Naive thymus-derived CD4-positive, alpha-beta T cell (primary cell): ENCODE results near the gene WSCD2. TPM values are rescaled to one million over a fixed set of nuclear protein-coding genes. Genes with fewer than 3 reads are reported as not detected.

Experiments
- ATAC-seq: fragments of 150-1000 bp; cut with Tn5 transposase; 2 replicates; pipeline ENCODE4 v1.10.0; 2021; ENCODE audit warnings: mild to moderate bottlenecking, moderate library complexity
- CTCF ChIA-PET: fragments of 350-600 bp; sonication (Branson Sonifier 250); formaldehyde crosslinking; loops from one replicate; lab custom pipeline; 2021; ENCODE audit warnings: antibody characterized with exemption; lab: Charles Lee
- POLR2A ChIA-PET: fragments of 350-600 bp; sonication (Branson Sonifier 250); formaldehyde crosslinking; loops from one replicate; lab custom pipeline; 2021; ENCODE audit warnings: antibody characterized with exemption, inconsistent platforms; lab: Charles Lee
- DNase-seq, 9 donors: peaks; one replicate each; pipeline versions ENCODE4 v3.0.0 to v3.0.0-alpha.2; 2020 to 2022; ENCODE audit warnings: mixed read lengths in 1 of 9
- H3K27ac ChIP-seq: one replicate; pipeline ENCODE4 v1.7.0; 2013; ENCODE audit warnings: mild to moderate bottlenecking, low read depth, low read length, moderate library complexity
- H3K27me3 ChIP-seq, 2 donors: one replicate each; pipeline ENCODE4 v1.7.0; 2013; ENCODE audit warnings: low read length in 2 of 2, mild to moderate bottlenecking in 2 of 2, moderate library complexity in 2 of 2; ENCODE audit not compliant: control insufficient read depth in 2 of 2, insufficient read depth in 2 of 2
- H3K36me3 ChIP-seq, 3 experiments: 1 replicate in 2 of 3; 2 replicates in 1 of 3; pipeline ENCODE4 v1.7.0; 2013; ENCODE audit warnings: low read length in 3 of 3, mild to moderate bottlenecking in 3 of 3, moderate library complexity in 1 of 3; ENCODE audit not compliant: insufficient read depth in 3 of 3, control insufficient read depth in 2 of 3
- H3K4me1 ChIP-seq, 2 donors: one replicate each; pipeline ENCODE4 v1.7.0; 2013; ENCODE audit warnings: low read length in 2 of 2, mild to moderate bottlenecking in 2 of 2, moderate library complexity in 1 of 2; ENCODE audit not compliant: control insufficient read depth in 2 of 2, insufficient read depth in 2 of 2
- H3K4me3 ChIP-seq: 2 replicates; pipeline ENCODE4 v1.7.0; 2013; ENCODE audit warnings: mild to moderate bottlenecking, low read length
- H3K9me3 ChIP-seq, 3 experiments: 1 replicate in 2 of 3; 2 replicates in 1 of 3; pipeline ENCODE4 v1.7.0; 2013; ENCODE audit warnings: low read length in 3 of 3; ENCODE audit not compliant: control insufficient read depth in 2 of 3
- H3K27ac Mint-ChIP-seq, 9 donors: one replicate each; pipeline ENCODE4 v1.8.0; 2020 to 2022; ENCODE audit warnings: mixed read lengths in 9 of 9, mild to moderate bottlenecking in 8 of 9, moderate library complexity in 5 of 9, inconsistent platforms in 2 of 9
- H3K27me3 Mint-ChIP-seq, 5 donors: one replicate each; pipeline ENCODE4 v1.8.0; 2021 to 2022; ENCODE audit warnings: mixed read lengths in 5 of 5, mild to moderate bottlenecking in 1 of 5
- H3K36me3 Mint-ChIP-seq, 5 donors: one replicate each; pipeline ENCODE4 v1.8.0; 2020 to 2022; ENCODE audit warnings: mixed read lengths in 5 of 5, mild to moderate bottlenecking in 3 of 5, inconsistent platforms in 1 of 5
- H3K4me1 Mint-ChIP-seq, 7 donors: one replicate each; pipeline ENCODE4 v1.8.0; 2020 to 2022; ENCODE audit warnings: mixed read lengths in 7 of 7, mild to moderate bottlenecking in 3 of 7, inconsistent platforms in 1 of 7
- H3K4me3 Mint-ChIP-seq, 10 donors: one replicate each; pipeline ENCODE4 v1.8.0; 2020 to 2022; ENCODE audit warnings: mild to moderate bottlenecking in 10 of 10, mixed read lengths in 10 of 10, moderate library complexity in 6 of 10, inconsistent platforms in 2 of 10
- H3K9me3 Mint-ChIP-seq, 11 donors: one replicate each; pipeline ENCODE4 v1.8.0; 2020 to 2022; ENCODE audit warnings: mixed read lengths in 11 of 11, mild to moderate bottlenecking in 4 of 11, inconsistent platforms in 1 of 11, moderate library complexity in 1 of 11
- intact Hi-C, 2 donors: fragments of 100-400 bp; cut with micrococcal nuclease; formaldehyde crosslinking; loops; one replicate each; pipeline ENCODE4 v1.15.1; 2023
- polyA plus RNA-seq, 2 donors: library from polyadenylated mRNA; unstranded; fragments of 300-500 nt; fragmentation: Illumina TruSeq; gene quantifications; one replicate each; pipeline ENCODE4 v1.2.3, GENCODE V29; 2021
- total RNA-seq, 6 experiments: library from RNA in 5 of 6; stranded (reverse) in 5 of 6; gene quantifications; 1 replicate in 5 of 6; 2 replicates in 1 of 6; pipeline ENCODE4 v1.2.3 and lab custom pipeline; 2021 to 2026

WSCD2 gene
- total and polyA plus RNA-seq, 7 experiments from 2014 or later: not detected

- Mint-ChIP-seq H3K4me1 (no peaks in the 10 kb centered on the region), H3K27ac (no peak overlapping the region), H3K9me3 (peaks cover 0 to 5% (median 0%) of the 10 kb centered on the region in 11 donors), H3K27me3 (peaks cover 2 to 21% (median 13%) of the 10 kb centered on the region in 5 donors), H3K36me3 (peaks cover 0 to 4% (median 0%) of the 10 kb centered on the region in 5 donors), H3K4me3 (no peak overlapping the region)
- ChIA-PET POLR2A (no interaction called here), CTCF (no interaction called here)
- no peaks in the 10 kb centered on the region for H3K27me3 ChIP-seq
- H3K9me3 ChIP-seq: no peaks in the 10 kb centered on the region
- no peak overlapping the region for H3K27ac ChIP-seq
- intact Hi-C loops: no loop called here
- no peaks in the 10 kb centered on the region for H3K4me1 ChIP-seq
- no peak overlapping the region for H3K4me3 ChIP-seq
- H3K36me3 ChIP-seq: no peaks in the 10 kb centered on the region
- no peak for DNase-seq
- ATAC-seq: no peak
Measured at GRCh38 chr12:108174641-108175040, 45.6 kb downstream of the WSCD2 start.

GRCh38 chr12:108175310-108175709, 46.2 kb downstream of the WSCD2 start:
- Mint-ChIP-seq H3K27ac (no peak overlapping the region), H3K4me3 (no peak overlapping the region), H3K27me3 (peaks cover 2 to 21% (median 9%) of the 10 kb centered on the region in 5 donors), H3K36me3 (peaks cover 0 to 4% (median 0%) of the 10 kb centered on the region in 5 donors), H3K4me1 (no peaks in the 10 kb centered on the region), H3K9me3 (peaks cover 0 to 5% (median 0%) of the 10 kb centered on the region in 11 donors)
- Histone ChIP-seq H3K36me3 (no peaks in the 10 kb centered on the region), H3K4me1 (no peaks in the 10 kb centered on the region), H3K4me3 (no peak overlapping the region), H3K9me3 (no peaks in the 10 kb centered on the region), H3K27me3 (no peaks in the 10 kb centered on the region), H3K27ac (no peak overlapping the region)
- POLR2A ChIA-PET: no interaction called here
- CTCF ChIA-PET: no interaction called here
- DNase-seq: no peak
- intact Hi-C loops: no loop called here
- no peak for ATAC-seq

GRCh38 chr12:108176292-108176691, 47.2 kb downstream of the WSCD2 start:
- H3K9me3 ChIP-seq: no peaks in the 10 kb centered on the region
- Mint-ChIP-seq H3K36me3 (peaks cover 0 to 4% (median 0%) of the 10 kb centered on the region in 5 donors), H3K4me1 (no peaks in the 10 kb centered on the region), H3K27ac (no peak overlapping the region), H3K9me3 (peaks cover 0 to 5% (median 0%) of the 10 kb centered on the region in 11 donors), H3K27me3 (peaks cover 0 to 17% (median 5%) of the 10 kb centered on the region in 5 donors), H3K4me3 (no peak overlapping the region)
- intact Hi-C loops: no loop called here
- ChIA-PET CTCF (no interaction called here), POLR2A (no interaction called here)
- no peak for DNase-seq
- H3K4me1 ChIP-seq: no peaks in the 10 kb centered on the region
- no peak overlapping the region for H3K27ac ChIP-seq
- no peaks in the 10 kb centered on the region for H3K36me3 ChIP-seq
- no peaks in the 10 kb centered on the region for H3K27me3 ChIP-seq
- no peak overlapping the region for H3K4me3 ChIP-seq
- no peak for ATAC-seq

- no peak overlapping the region for H3K4me3 ChIP-seq
- ChIA-PET CTCF (no interaction called here), POLR2A (no interaction called here)
- no peaks in the 10 kb centered on the region for H3K4me1 ChIP-seq
- H3K27ac ChIP-seq: no peak overlapping the region
- intact Hi-C loops: no loop called here
- no peaks in the 10 kb centered on the region for H3K27me3 ChIP-seq
- H3K9me3 ChIP-seq: no peaks in the 10 kb centered on the region
- Mint-ChIP-seq H3K4me3 (no peak overlapping the region), H3K9me3 (peaks cover 0 to 5% (median 0%) of the 10 kb centered on the region in 11 donors), H3K27ac (no peak overlapping the region), H3K27me3 (peaks cover 0 to 12% (median 4%) of the 10 kb centered on the region in 5 donors), H3K4me1 (no peaks in the 10 kb centered on the region), H3K36me3 (peaks cover 0 to 4% (median 0%) of the 10 kb centered on the region in 5 donors)
- DNase-seq: no peak
- ATAC-seq: no peak
- H3K36me3 ChIP-seq: no peaks in the 10 kb centered on the region
Measured at GRCh38 chr12:108177131-108177530, 48.0 kb downstream of the WSCD2 start.

- Histone ChIP-seq H3K4me3 (no peak overlapping the region), H3K4me1 (no peaks in the 10 kb centered on the region), H3K36me3 (no peaks in the 10 kb centered on the region), H3K9me3 (no peaks in the 10 kb centered on the region), H3K27ac (no peak overlapping the region), H3K27me3 (no peaks in the 10 kb centered on the region)
- ChIA-PET CTCF (no interaction called here), POLR2A (no interaction called here)
- Mint-ChIP-seq H3K9me3 (peaks cover 0 to 5% (median 0%) of the 10 kb centered on the region in 11 donors), H3K27ac (no peak overlapping the region), H3K27me3 (peaks cover 0 to 12% (median 4%) of the 10 kb centered on the region in 5 donors), H3K4me1 (no peaks in the 10 kb centered on the region), H3K36me3 (peaks cover 0 to 4% (median 0%) of the 10 kb centered on the region in 5 donors), H3K4me3 (no peak overlapping the region)
- ATAC-seq: no peak
- intact Hi-C loops: no loop called here
- DNase-seq: no peak
Measured at GRCh38 chr12:108179305-108179704, 50.2 kb downstream of the WSCD2 start.

- Histone ChIP-seq H3K36me3 (no peaks in the 10 kb centered on the region), H3K4me3 (no peak overlapping the region), H3K9me3 (no peaks in the 10 kb centered on the region), H3K27me3 (no peaks in the 10 kb centered on the region), H3K4me1 (no peaks in the 10 kb centered on the region), H3K27ac (no peak overlapping the region)
- peaks cover 0 to 13% (median 4%) of the 10 kb centered on the region in 5 donors for H3K27me3 Mint-ChIP-seq
- peaks cover 0 to 4% (median 0%) of the 10 kb centered on the region in 5 donors for H3K36me3 Mint-ChIP-seq
- no peak overlapping the region for H3K4me3 Mint-ChIP-seq
- peaks cover 0 to 5% (median 0%) of the 10 kb centered on the region in 11 donors for H3K9me3 Mint-ChIP-seq
- intact Hi-C loops: no loop called here
- H3K27ac Mint-ChIP-seq: no peak overlapping the region
- ChIA-PET CTCF (interaction anchor here (0.5 kb wide), 1 partner anchor 303 kb away, joined by 4 read pairs; no protein-coding TSS in a partner anchor), POLR2A (no interaction called here)
- ATAC-seq: no peak
- no peaks in the 10 kb centered on the region for H3K4me1 Mint-ChIP-seq
- DNase-seq: no peak
Measured at GRCh38 chr12:108180255-108181094, 51.4 kb downstream of the WSCD2 start.

- ATAC-seq (no peak), DNase-seq (no peak)
- H3K27ac ChIP-seq: no peak overlapping the region
- H3K4me3 ChIP-seq: no peak overlapping the region
- no peaks in the 10 kb centered on the region for H3K4me1 ChIP-seq
- intact Hi-C loops: no loop called here
- no peak overlapping the region for H3K27ac Mint-ChIP-seq
- no peaks in the 10 kb centered on the region for H3K27me3 ChIP-seq
- H3K4me1 Mint-ChIP-seq: no peaks in the 10 kb centered on the region
- CTCF ChIA-PET: no interaction called here
- POLR2A ChIA-PET: no interaction called here
- H3K36me3 Mint-ChIP-seq: peaks cover 0 to 4% (median 0%) of the 10 kb centered on the region in 5 donors
- no peak overlapping the region for H3K4me3 Mint-ChIP-seq
- peaks cover 0 to 5% (median 0%) of the 10 kb centered on the region in 11 donors for H3K9me3 Mint-ChIP-seq
- H3K36me3 ChIP-seq: no peaks in the 10 kb centered on the region
- H3K9me3 ChIP-seq: no peaks in the 10 kb centered on the region
- peaks cover 0 to 19% (median 3%) of the 10 kb centered on the region in 5 donors for H3K27me3 Mint-ChIP-seq
Measured at GRCh38 chr12:108181095-108181454, 52.0 kb downstream of the WSCD2 start.
